COR-L47 (cell line): ENCODE measurements around the gene ATF6.
"Not testable (repeated sequence)": the region's sequence is repeated elsewhere in the genome, so short reads cannot be mapped to it uniquely, and the experiment has no call there.

Experiments used
- DNase-seq: peaks from one replicate; lab custom pipeline; 2025; lab: John Stamatoyannopoulos, UW

ATF6 gene

GRCh38 chr1:161735837-161736236 lies 30.3 kb upstream of the ATF6 start:
- DNase-seq, result no peak

DNA sequence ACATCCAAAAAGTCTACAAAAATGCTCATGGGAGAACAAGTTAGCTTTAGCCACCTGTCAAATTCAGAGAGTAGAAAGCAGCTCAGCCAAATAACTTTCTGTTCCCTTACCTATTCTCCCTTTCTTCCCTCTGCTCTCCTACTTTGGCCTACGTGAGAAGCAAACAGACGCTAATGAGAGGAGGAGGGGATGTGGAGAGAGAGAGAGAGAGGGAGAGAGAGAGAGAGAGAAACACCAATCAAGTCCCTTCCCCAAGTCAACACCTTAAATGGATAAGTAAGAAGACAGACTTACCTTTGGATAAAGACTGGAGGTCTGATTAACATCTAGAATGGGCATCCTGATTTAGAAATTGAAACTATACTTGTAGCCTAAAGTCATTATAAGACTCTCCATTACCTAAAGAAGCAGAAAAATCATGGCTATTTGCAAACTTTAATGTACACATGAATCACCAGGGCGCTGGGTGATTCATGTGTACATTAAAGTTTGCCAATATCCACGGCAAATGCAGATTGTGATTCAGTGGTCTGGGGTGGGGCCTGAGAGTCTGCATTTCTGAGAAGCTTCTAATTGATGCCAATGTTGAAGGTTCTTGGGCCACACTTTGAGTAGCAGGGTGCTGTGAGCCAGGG lies 29.7 kb upstream of the ATF6 start:
- no peak for DNase-seq

DNA sequence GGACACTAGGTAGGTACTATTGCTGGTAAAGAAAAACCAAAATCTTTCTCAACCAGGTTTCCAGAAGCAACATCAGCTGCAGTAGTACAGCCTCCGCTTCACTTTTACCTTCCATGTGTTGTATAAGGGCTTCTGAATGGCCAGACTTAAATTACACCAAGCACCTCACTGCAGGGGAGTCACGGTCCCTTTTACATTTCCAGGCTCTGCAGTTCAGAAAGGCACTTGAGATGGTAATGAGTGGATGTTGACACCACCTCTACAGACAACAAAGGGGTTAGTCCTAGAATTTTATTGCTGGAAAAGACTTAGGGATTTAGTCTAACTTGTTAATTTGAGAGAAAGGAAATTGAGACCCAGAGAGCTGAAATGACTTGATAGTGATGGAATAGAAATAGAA lies 28.5 kb upstream of the ATF6 start:
- DNase-seq, result no peak

DNA sequence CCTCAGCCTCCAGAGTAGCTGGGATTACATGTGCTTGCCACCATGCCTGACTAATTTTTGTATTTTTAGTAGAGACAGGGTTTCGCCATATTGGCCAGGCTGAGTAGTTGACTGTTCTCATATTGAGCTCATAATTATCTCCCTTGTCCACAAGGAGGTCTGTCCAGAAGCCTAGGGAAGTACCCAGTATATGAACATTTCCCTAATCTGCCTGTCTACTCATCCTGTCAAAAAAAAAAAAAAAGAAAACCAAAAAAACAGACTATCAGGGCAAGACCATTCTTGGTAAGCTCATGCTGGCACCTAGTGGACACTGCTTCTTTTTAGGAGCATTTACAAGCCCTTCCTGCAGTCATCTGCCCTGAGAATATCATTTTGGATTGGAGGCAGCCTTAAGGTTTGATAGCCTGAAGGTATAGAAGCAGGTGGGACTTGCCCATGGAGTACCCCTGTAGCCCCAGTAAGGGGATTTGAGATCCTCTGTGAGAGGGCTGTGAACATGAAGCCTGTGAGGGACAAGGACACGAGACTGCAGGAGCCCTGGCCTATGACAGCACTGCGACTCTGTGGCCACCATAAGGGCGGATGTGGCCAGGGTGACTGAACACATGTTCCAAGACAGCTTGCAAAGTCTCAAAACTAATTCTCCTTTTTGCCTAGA lies 27.4 kb upstream of the ATF6 start:
- peak; percentile 8 for DNase-seq

DNA sequence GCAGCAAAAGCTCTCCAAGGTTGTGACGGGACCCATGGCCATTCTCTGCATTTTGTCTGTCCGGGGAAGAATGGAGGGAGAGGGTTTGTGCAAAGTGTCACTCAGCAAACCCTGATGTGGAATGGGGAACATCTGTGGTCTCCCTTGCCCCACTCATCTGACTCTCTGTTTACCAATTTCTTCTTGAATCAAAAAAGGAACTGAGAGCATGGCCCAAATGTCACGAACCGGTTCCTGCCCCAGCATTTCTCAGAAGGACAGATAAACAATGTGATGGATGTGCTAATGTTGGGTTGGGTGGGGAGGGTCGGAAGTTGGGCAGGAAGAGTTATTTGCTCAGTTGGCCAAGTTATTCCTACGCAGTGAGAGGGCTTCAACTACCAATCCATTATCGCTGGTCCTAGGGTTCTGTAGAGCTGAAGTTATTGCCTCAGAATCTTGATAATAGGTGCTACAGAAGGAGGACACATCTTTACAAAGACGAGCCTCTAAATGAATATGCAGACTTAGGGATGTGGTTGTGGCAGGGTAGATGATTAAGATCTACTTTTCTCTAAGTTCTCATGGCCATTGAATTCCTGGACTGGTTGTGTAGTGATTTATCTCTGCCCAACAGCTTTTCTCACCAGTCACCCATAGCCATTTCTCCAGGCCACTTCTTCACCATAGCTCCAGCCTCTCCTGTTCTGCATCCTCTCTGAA lies 26.1 kb upstream of the ATF6 start:
- no peak for DNase-seq

GRCh38 chr1:161740921-161741320 lies 25.2 kb upstream of the ATF6 start:
- no peak for DNase-seq

- no peak for DNase-seq
Observed at GRCh38 chr1:161743231-161743630, 22.9 kb upstream of the ATF6 start.

GRCh38 chr1:161747801-161748200 lies 18.3 kb upstream of the ATF6 start:
- no peak for DNase-seq

DNA sequence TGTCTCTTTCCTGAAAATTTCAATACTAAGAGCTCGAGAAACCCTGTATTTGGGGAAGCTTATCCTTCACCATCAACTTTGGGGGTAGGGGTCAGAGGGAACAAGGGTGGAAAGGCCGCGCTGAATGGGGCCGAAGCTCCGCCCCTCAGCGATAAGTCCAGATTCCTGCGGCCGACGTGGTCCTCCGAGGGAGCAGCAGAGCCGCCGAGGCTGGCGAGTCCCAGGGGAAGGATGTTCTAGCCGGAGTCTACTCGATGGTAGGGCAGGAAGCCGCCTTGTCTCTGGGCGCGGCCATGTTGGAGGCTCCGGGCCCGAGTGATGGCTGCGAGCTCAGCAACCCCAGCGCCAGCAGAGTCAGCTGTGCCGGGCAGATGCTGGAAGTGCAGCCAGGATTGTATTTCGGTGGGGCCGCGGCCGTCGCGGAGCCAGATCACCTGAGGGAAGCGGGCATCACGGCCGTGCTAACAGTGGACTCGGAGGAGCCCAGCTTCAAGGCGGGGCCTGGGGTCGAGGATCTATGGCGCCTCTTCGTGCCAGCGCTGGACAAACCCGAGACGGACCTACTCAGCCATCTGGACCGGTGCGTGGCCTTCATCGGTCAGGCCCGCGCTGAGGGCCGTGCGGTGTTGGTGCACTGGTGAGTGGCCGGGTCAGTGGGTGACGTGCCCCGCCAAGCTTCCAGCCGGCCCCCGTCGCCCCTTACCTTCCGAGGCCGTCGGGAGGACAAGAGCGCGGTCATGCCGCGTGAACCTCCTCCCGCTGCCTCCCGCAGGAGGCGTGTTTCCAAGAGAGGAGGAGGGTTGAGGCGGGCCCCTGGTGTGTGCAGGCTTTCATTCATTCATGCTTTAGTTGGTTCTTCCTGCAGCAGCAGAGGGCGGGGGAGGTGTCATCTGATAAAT lies 16.4 kb upstream of the ATF6 start, which contains the start of gene DUSP12:
TSS of gene DUSP12 (plus strand) at position 278 of the 899 bp plus-strand sequence. CDS start at position 294, 16 bp downstream.
- peak; percentile 94 for DNase-seq

GRCh38 chr1:161763522-161764098 lies 2.5 kb upstream of the ATF6 start:
- DNase-seq, result peak; percentile 6

- no peak for DNase-seq
Observed at GRCh38 chr1:161768461-161768860, 2.3 kb downstream of the ATF6 start.

DNA sequence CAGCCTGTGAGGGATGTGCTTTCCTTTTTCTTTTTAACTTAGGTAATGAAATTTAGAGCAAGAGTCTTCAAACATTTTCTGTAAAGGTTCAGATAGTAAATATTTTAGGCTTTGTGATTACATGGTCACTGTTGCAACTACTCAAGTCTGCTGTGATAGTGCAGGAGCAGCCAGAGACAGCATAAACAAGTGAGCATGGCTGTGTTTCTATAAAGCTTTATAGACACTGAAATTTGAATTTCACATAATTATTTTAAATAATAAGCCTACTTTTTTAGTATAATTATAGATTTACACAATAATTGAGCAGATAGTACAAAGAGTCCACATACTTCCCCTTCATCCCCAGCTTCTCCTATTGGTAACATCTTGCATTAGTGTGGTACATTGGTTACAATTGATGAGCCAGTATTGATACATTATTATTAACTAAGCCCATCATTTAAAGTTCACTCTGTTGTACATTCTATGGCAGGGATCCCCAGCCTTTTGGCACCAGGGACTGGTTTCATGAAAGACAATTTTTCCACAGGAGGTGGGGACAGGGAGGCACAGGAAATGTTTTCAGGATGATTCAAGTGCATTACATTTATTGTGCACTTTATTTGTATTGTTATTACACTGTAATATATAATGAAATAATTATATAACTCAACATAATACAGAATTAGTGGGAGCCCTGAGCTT lies 3.0 kb downstream of the ATF6 start:
- DNase-seq, result no peak

DNA sequence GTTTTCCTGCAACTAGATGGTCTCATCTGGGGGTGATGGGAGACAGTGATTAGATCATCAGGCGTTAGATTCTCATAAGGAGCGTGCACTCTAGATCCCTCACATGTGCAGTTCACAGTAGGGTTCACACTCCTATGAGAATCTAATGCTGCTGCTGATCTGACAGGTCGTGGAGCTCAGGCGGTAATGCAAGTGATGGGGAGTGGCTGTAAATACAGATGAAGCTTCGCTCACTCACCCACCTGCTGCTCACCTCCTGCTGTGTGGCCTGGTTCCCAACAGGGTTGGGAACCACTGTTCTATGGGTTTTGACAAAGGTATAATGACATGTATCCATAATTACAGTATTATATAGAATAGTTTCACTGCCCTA lies 3.5 kb downstream of the ATF6 start:
- DNase-seq, result not testable (repeated sequence)

- no peak for DNase-seq
Observed at GRCh38 chr1:161770250-161770649, 4.1 kb downstream of the ATF6 start.

DNA sequence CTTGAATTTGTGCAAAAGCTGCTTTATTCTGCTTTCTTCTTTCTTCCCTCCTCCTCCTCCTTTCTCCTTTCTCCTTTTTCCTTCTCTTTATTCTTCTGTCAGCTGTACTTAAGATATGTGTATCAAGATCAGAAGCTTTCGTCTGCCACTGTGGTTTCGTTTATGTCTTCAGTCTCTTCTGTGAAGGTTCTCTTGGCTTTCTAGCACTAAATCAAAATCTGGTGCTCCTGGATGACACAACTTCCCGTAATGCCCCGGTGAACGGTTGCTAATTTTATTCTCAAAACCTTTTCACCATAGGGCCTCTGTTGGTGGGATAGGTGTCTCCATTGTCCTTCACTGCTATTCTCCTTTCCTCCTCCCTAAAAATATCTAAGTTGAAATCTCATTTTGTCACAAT lies 5.0 kb downstream of the ATF6 start:
- DNase-seq, result no peak

- DNase-seq, result no peak
Observed at GRCh38 chr1:161771973-161772372, 5.9 kb downstream of the ATF6 start.

- DNase-seq, result no peak
Observed at GRCh38 chr1:161772397-161772796, 6.3 kb downstream of the ATF6 start.

- DNase-seq, result no peak
Observed at GRCh38 chr1:161773791-161774190, 7.7 kb downstream of the ATF6 start.

DNA sequence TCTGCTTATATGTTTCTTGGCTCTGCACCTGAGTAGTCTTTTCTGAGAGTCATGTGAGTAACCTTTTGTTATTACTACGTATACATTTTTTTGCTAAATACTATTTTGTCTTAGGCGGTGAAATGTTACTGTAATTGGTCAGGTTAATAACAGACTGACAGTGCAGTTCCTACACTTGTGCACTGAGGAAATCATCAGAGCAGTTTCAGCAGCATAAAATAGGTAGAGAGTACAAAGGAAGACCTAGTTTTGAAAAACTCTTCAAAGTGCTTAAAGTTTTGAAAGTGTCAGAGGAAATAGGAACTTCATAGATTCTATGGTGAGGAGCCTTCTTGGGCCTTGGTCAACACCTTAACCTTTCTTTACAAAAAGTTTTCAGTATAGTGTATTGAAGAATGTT lies 11.1 kb downstream of the ATF6 start:
- DNase-seq, result no peak

GRCh38 chr1:161778522-161778921 lies 12.4 kb downstream of the ATF6 start:
- no peak for DNase-seq

- DNase-seq, result no peak
Observed at GRCh38 chr1:161779393-161779792, 13.3 kb downstream of the ATF6 start.
